Cortex of kidney (tissue), 1 donor: ENCODE measurements around the gene ZBED4.

Experiments
- DNase-seq: peaks from one replicate; lab custom pipeline; 2025; lab: John Stamatoyannopoulos, UW

The ZBED4 gene

GRCh38 chr22:49936018-49936972 is 82.7 kb downstream of the ZBED4 start:
- no peak for DNase-seq

GRCh38 chr22:49936973-49937757 is 83.5 kb downstream of the ZBED4 start:
- DNase-seq, result no peak

- DNase-seq, result no peak
These were observed 84.3 kb downstream of the ZBED4 start for GRCh38 chr22:49937758-49938564.

GRCh38 chr22:49938565-49939136 is 85.0 kb downstream of the ZBED4 start:
- DNase-seq, result no peak
